ENCODE data around the gene IRF1.

DNA sequence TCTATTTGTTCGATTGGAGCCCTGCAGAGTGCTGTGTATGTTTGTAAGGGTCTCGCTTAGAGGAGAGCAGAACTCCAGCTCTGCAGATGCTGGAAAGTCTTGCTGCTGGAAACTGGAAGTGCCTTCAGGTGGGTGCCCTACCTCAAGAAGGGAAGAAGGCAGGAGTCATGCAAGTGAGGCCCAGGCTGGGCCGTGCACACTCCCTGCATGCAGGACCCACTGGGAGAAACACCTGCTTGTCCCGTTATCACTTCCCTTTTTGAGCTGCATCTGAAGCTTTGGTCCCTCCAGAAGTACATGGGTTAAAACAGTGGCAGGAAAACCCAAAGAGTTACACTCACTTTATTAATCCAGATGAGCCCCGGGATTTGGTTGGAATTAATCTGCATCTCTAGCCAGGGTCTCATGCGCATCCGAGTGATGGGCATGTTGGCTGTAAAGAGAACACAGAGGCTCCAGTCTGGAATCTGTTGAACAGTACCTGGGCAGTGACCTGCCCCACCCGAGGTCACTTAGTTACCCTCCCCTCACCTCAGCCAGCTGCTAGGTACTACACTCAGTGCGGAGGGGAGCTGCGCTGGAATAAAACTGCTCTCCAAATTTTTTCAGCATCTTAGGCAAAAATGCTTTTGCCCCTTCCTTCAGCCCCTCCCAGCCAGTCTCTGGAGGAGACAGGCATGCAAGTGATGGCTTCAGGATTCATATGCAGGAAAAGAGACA is 1.4 kb downstream of the IRF1 start:
- TF ChIP-seq CTCF (IDR thresholded peaks at IDR 0.05) (no peak), POLR2A (IDR thresholded peaks at IDR 0.05) (no peak)

All from thyroid gland (tissue), 4 donors.